Neural cell (in vitro differentiated cells): ENCODE measurements around the gene MYCN. TPM values are rescaled to one million over a fixed set of nuclear protein-coding genes. Genes with fewer than 3 reads are reported as not detected.
"Not testable (repeated sequence)": the region's sequence is repeated elsewhere in the genome, so short reads cannot be mapped to it uniquely, and the experiment has no call there.

Source experiments
- H2AFZ ChIP-seq: fragments of 200-600, 300-800 bp; sonication (generic), shearing (Covaris generic); 2 replicates; pipeline ENCODE4 v1.6.0; 2014; ENCODE audit warnings: low read depth, mild to moderate bottlenecking, antibody characterized with exemption, low read length, moderate library complexity
- H3F3A ChIP-seq: fragments of 200-600 bp; shearing (Covaris generic); 2 replicates; pipeline ENCODE4 v1.6.1; 2016; ENCODE audit warnings: mild to moderate bottlenecking, moderate library complexity, mixed read lengths, antibody characterized with exemption, low read length; ENCODE audit not compliant: insufficient read depth, poor library complexity, severe bottlenecking
- H3K27ac ChIP-seq: fragments of 200-600, 300-800 bp; sonication (generic), shearing (Covaris generic); 2 replicates; pipeline ENCODE4 v1.5.1; 2014; ENCODE audit warnings: mild to moderate bottlenecking, low read length, moderate library complexity
- H3K27me3 ChIP-seq: fragments of 300-800, 200-600 bp; sonication (generic), shearing (Covaris generic); 2 replicates; pipeline ENCODE4 v1.6.0; 2014; ENCODE audit warnings: mild to moderate bottlenecking, low read depth, low read length, moderate library complexity; ENCODE audit not compliant: insufficient read depth
- H3K36me3 ChIP-seq: fragments of 300-800, 200-600 bp; sonication (generic), shearing (Covaris generic); 2 replicates; pipeline ENCODE4 v1.5.1; 2014; ENCODE audit warnings: mild to moderate bottlenecking, antibody characterized with exemption, low read length, moderate library complexity; ENCODE audit not compliant: insufficient read depth
- H3K4me2 ChIP-seq: fragments of 300-800, 200-600 bp; sonication (generic), shearing (Covaris generic); 2 replicates; pipeline ENCODE4 v1.6.0; 2014; ENCODE audit warnings: mild to moderate bottlenecking, low read length
- H3K4me3 ChIP-seq: fragments of 300-800, 200-600 bp; sonication (generic), shearing (Covaris generic); 2 replicates; pipeline ENCODE4 v1.5.1; 2014; ENCODE audit warnings: mild to moderate bottlenecking, low read length, moderate library complexity
- H3K79me2 ChIP-seq: fragments of 200-600 bp; shearing (Covaris generic); replicated peaks from 2 replicates; pipeline ENCODE4 v1.6.0; 2014; ENCODE audit warnings: mild to moderate bottlenecking, low read length, moderate library complexity; ENCODE audit not compliant: insufficient read depth
- H3K9ac ChIP-seq: fragments of 300-800, 200-600 bp; sonication (generic), shearing (Covaris generic); 2 replicates; pipeline ENCODE4 v1.6.1; 2016; ENCODE audit warnings: mild to moderate bottlenecking, low read length, mixed read lengths
- H3K9me2 ChIP-seq: fragments of 200-600 bp; shearing (Covaris generic); 2 replicates; pipeline ENCODE4 v1.6.1; 2016; ENCODE audit warnings: mild to moderate bottlenecking, low read length, mixed read lengths; ENCODE audit not compliant: insufficient read depth
- H3K9me3 ChIP-seq: fragments of 200-600, 300-800 bp; sonication (generic), shearing (Covaris generic); 2 replicates; pipeline ENCODE4 v1.6.1; 2016; ENCODE audit warnings: mild to moderate bottlenecking, mixed run types, low read length, moderate library complexity, mixed read lengths
- H4K20me1 ChIP-seq: fragments of 200-600 bp; shearing (Covaris generic); 2 replicates; pipeline ENCODE4 v1.6.1; 2016; ENCODE audit warnings: mild to moderate bottlenecking, mixed run types; ENCODE audit not compliant: insufficient read depth
- CTCF ChIP-seq: fragments of 450-650 bp; IDR thresholded peaks from 2 replicates; pipeline ENCODE4 v1.5.1; 2014; ENCODE audit warnings: antibody characterized with exemption, mild to moderate bottlenecking, moderate library complexity; ENCODE audit not compliant: poor library complexity, severe bottlenecking
- EP300 ChIP-seq: fragments of 450-650 bp; conservative IDR thresholded peaks from 2 replicates; pipeline ENCODE4 v1.6.1; 2014; ENCODE audit warnings: antibody characterized with exemption, mild to moderate bottlenecking, moderate library complexity; ENCODE audit not compliant: poor library complexity, severe bottlenecking
- EZH2 ChIP-seq: fragments of 200-600, 300-800 bp; shearing (Covaris generic), sonication (generic); IDR thresholded peaks from 2 replicates; pipeline ENCODE4 v1.6.1; 2014; ENCODE audit warnings: antibody characterized with exemption, low read length, borderline replicate concordance, mild to moderate bottlenecking; ENCODE audit not compliant: insufficient read depth, poor library complexity, severe bottlenecking
- MXI1 ChIP-seq: fragments of 450-650 bp; conservative IDR thresholded peaks from 2 replicates; pipeline ENCODE4 v1.6.1; 2014; ENCODE audit warnings: antibody characterized with exemption, mild to moderate bottlenecking; ENCODE audit not compliant: poor library complexity, severe bottlenecking
- POLR2AphosphoS5 ChIP-seq: IDR thresholded peaks from 2 replicates; pipeline ENCODE4 v1.6.1; 2012
- RAD21 ChIP-seq: fragments of 450-650 bp; conservative IDR thresholded peaks from 2 replicates; pipeline ENCODE4 v1.6.1; 2014; ENCODE audit warnings: antibody characterized with exemption, mild to moderate bottlenecking, moderate library complexity
- REST ChIP-seq: IDR thresholded peaks from 2 replicates; pipeline ENCODE4 v1.6.1; 2012; ENCODE audit warnings: borderline replicate concordance
- SMC3 ChIP-seq: fragments of 450-650 bp; conservative IDR thresholded peaks from 2 replicates; pipeline ENCODE4 v1.6.1; 2014; ENCODE audit warnings: antibody characterized with exemption, mild to moderate bottlenecking, moderate library complexity; ENCODE audit not compliant: poor library complexity
- TAF1 ChIP-seq: IDR thresholded peaks from 2 replicates; pipeline ENCODE4 v1.6.1; 2012; ENCODE audit warnings: low read depth
- polyA plus RNA-seq: library from polyadenylated mRNA; depleted of rRNA; stranded (reverse); fragments of >200 nt; gene quantifications from 2 replicates; pipeline ENCODE4 v1.2.3, GENCODE V29; 2014

The MYCN gene
- polyA plus RNA-seq, 1 donor from 2014 or later = 25.1 TPM

GRCh38 chr2:15959331-15960153, 19.2 kb downstream of the MYCN start:
- Histone ChIP-seq H3K27me3 (no peaks in the 10 kb centered on the region), H3K4me3 (no peak overlapping the region), H3K36me3 (no peaks in the 10 kb centered on the region), H3F3A (no peaks in the 10 kb centered on the region), H3K4me2 (no peak overlapping the region), H3K27ac (no peak overlapping the region), H3K9me3 (no peaks in the 10 kb centered on the region), H2AFZ (no peak overlapping the region), H4K20me1 (no peaks in the 10 kb centered on the region), H3K79me2 (no peaks in the 10 kb centered on the region), H3K9ac (no peak overlapping the region), H3K9me2 (no peaks in the 10 kb centered on the region)
- TF ChIP-seq POLR2AphosphoS5 (no peak), EZH2 (no peak), TAF1 (no peak), CTCF (no peak)

GRCh38 chr2:15960154-15960520, 19.8 kb downstream of the MYCN start:
- H3K4me2 ChIP-seq, H2AFZ ChIP-seq, H3K9me3 ChIP-seq, H3K79me2 ChIP-seq, H3K36me3 ChIP-seq, H3K4me3 ChIP-seq, H3K27ac ChIP-seq, H3K9me2 ChIP-seq, H4K20me1 ChIP-seq, H3K27me3 ChIP-seq, H3F3A ChIP-seq, H3K9ac ChIP-seq: not testable (repeated sequence)

GRCh38 chr2:15963109-15963976, 23.0 kb downstream of the MYCN start:
- not testable (repeated sequence) for H4K20me1 ChIP-seq, H3K27me3 ChIP-seq, H3K9me3 ChIP-seq, H3K4me2 ChIP-seq, H3K36me3 ChIP-seq, H3F3A ChIP-seq, H3K9ac ChIP-seq, H3K79me2 ChIP-seq, H3K4me3 ChIP-seq, H2AFZ ChIP-seq, H3K9me2 ChIP-seq, H3K27ac ChIP-seq

GRCh38 chr2:15963977-15964670, 23.8 kb downstream of the MYCN start:
- H4K20me1 ChIP-seq = no peaks in the 10 kb centered on the region
- no peak overlapping the region for H3K4me3 ChIP-seq
- TF ChIP-seq MXI1 (no peak), EP300 (no peak), POLR2AphosphoS5 (no peak), RAD21 (no peak), REST (no peak), SMC3 (no peak)

More at GRCh38 chr2:15963977-15964670, 23.8 kb downstream of the MYCN start:
- Histone ChIP-seq H3K79me2 (no peaks in the 10 kb centered on the region), H3K9ac (no peak overlapping the region), H2AFZ (no peak overlapping the region), H3K9me2 (no peaks in the 10 kb centered on the region), H3F3A (no peaks in the 10 kb centered on the region), H3K4me2 (no peak overlapping the region), H3K27me3 (no peaks in the 10 kb centered on the region), H3K36me3 (no peaks in the 10 kb centered on the region), H3K27ac (no peak overlapping the region), H3K9me3 (no peaks in the 10 kb centered on the region)
